GM23248 (cell line): Measurements from ENCODE around the gene TLE1. TPM values are rescaled to one million over a fixed set of nuclear protein-coding genes. Genes with fewer than 3 reads are reported as not detected.

Experiments
- DNase-seq: peaks from one replicate; pipeline ENCODE4 v3.0.0-alpha.2; 2015
- H2AFZ ChIP-seq: fragments of 200-600 bp; sonication (generic); 2 replicates; pipeline ENCODE4 v1.6.1; 2016; ENCODE audit warnings: antibody characterized with exemption
- H3F3A ChIP-seq: fragments of 200-600 bp; sonication (generic); 2 replicates; pipeline ENCODE4 v1.6.1; 2016; ENCODE audit warnings: mild to moderate bottlenecking, antibody characterized with exemption, mixed run types; ENCODE audit not compliant: insufficient read depth
- H3K27ac ChIP-seq: fragments of 200-600 bp; sonication (generic); 2 replicates; pipeline ENCODE4 v1.5.1; 2016; ENCODE audit warnings: mild to moderate bottlenecking
- H3K27me3 ChIP-seq: fragments of 200-600 bp; sonication (generic); replicated peaks from 2 replicates; pipeline ENCODE4 v1.6.1; 2016; ENCODE audit warnings: mild to moderate bottlenecking; ENCODE audit not compliant: insufficient read depth
- H3K36me3 ChIP-seq: fragments of 200-600 bp; sonication (generic); 2 replicates; pipeline ENCODE4 v1.6.1; 2016; ENCODE audit warnings: low read depth, mild to moderate bottlenecking
- H3K4me1 ChIP-seq: fragments of 200-600 bp; sonication (generic); 2 replicates; pipeline ENCODE4 v1.6.1; 2016; ENCODE audit warnings: mild to moderate bottlenecking; ENCODE audit not compliant: insufficient read depth
- H3K4me2 ChIP-seq: fragments of 200-600 bp; sonication (generic); one replicate; pipeline ENCODE4 v1.6.1; 2016; ENCODE audit warnings: mild to moderate bottlenecking; ENCODE audit not compliant: unreplicated experiment
- H3K4me3 ChIP-seq: fragments of 200-600 bp; sonication (generic); 2 replicates; pipeline ENCODE4 v1.5.1; 2016; ENCODE audit warnings: mild to moderate bottlenecking
- H3K79me2 ChIP-seq: fragments of 200-600 bp; sonication (generic); 2 replicates; pipeline ENCODE4 v1.6.1; 2016; ENCODE audit warnings: mild to moderate bottlenecking; ENCODE audit not compliant: insufficient read depth
- H3K9ac ChIP-seq: fragments of 200-600 bp; sonication (generic); 2 replicates; pipeline ENCODE4 v1.6.1; 2016; ENCODE audit warnings: mild to moderate bottlenecking
- H3K9me2 ChIP-seq: fragments of 200-600 bp; sonication (generic); 2 replicates; pipeline ENCODE4 v1.6.1; 2016; ENCODE audit warnings: mixed run types, mild to moderate bottlenecking, moderate library complexity; ENCODE audit not compliant: insufficient read depth
- H3K9me3 ChIP-seq: fragments of 200-600 bp; sonication (generic); one replicate; pipeline ENCODE4 v1.6.1; 2017; ENCODE audit warnings: low read depth
- H4K20me1 ChIP-seq: fragments of 200-600 bp; sonication (generic); 2 replicates; pipeline ENCODE4 v1.6.0; 2016; ENCODE audit not compliant: insufficient read depth
- EZH2 ChIP-seq: fragments of 200-600 bp; sonication (generic); IDR thresholded peaks from 2 replicates; pipeline ENCODE4 v1.6.1; 2018; ENCODE audit warnings: antibody characterized with exemption, mild to moderate bottlenecking; ENCODE audit not compliant: insufficient read depth, poor library complexity, severe bottlenecking
- EZH2phosphoT487 ChIP-seq: fragments of 200-600 bp; sonication (generic); IDR thresholded peaks from 2 replicates; pipeline ENCODE4 v1.6.1; 2018; ENCODE audit warnings: antibody characterized with exemption, moderate library complexity, mild to moderate bottlenecking, low read depth; ENCODE audit not compliant: insufficient read depth
- WGBS, 2 experiments: methylation state at CpG; one replicate each; pipeline ENCODE4 v1.1.6; 2015 to 2017; ENCODE audit warnings: low lambda C conversion rate in 2 of 2, low coverage in 1 of 2; ENCODE audit errors: missing lambda C conversion rate in 2 of 2; 5-methylcytosine and 5-hydroxymethylcytosine counted together
- in situ Hi-C: fragments of 300-500 bp; cut with MboI; formaldehyde crosslinking; loops from 2 replicates; pipeline ENCODE4 v1.15.0; 2020
- polyA plus RNA-seq: library from polyadenylated mRNA; unstranded; fragments of >200 nt; fragmentation: Nextera tagmentation; extraction: Ambion mirVana; gene quantifications from 2 replicates; pipeline ENCODE4 v1.2.1, GENCODE V29; 2016
- total RNA-seq: library from RNA; depleted of rRNA; stranded (reverse); fragments of >200 nt; shearing (Covaris generic); gene quantifications from 2 replicates; pipeline ENCODE4 v1.2.3, GENCODE V29; 2014

The TLE1 gene
- total and polyA plus RNA-seq, 2 experiments from 2014 or later = 6.4 to 14.4 TPM

GRCh38 chr9:81592887-81593266, 96.5 kb downstream of the TLE1 start:
- Histone ChIP-seq H2AFZ (no peak overlapping the region), H3K4me1 (peaks cover 7% of the 10 kb centered on the region), H3F3A (no peaks in the 10 kb centered on the region), H3K79me2 (no peaks in the 10 kb centered on the region), H3K9me3 (no peaks in the 10 kb centered on the region), H3K27me3 (no peaks in the 10 kb centered on the region), H3K27ac (no peak overlapping the region), H3K9ac (no peak overlapping the region), H3K4me3 (no peak overlapping the region), H3K36me3 (no peaks in the 10 kb centered on the region), H4K20me1 (no peaks in the 10 kb centered on the region), H3K4me2 (no peak overlapping the region), H3K9me2 (no peaks in the 10 kb centered on the region)
- in situ Hi-C loops = no loop called here
- TF ChIP-seq EZH2 (no peak), EZH2phosphoT487 (no peak)
- no peak for DNase-seq
- WGBS, 2 experiments = 90 to 93% methylated on average over 15 of the region's 15 CpGs

DNA sequence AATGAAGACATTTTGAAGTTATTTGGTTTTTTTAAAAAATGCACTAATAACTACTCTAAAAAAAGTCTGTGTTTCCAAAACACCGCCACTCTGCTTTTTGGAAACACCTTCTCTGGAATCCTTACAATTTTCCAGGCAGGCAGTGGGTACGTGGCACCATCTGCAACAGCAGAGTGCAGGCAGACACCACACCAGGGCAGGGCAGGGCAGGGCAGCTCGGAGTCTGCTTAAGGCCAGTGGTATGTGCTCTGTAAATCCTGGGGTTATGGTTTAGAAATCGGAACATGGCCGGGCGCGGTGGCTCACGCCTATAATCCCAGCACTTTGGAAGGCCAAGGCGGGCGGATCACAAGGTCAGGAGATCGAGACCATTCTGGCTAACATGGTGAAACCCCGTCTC, 97.6 kb downstream of the TLE1 start:
- Histone ChIP-seq H4K20me1 (no peaks in the 10 kb centered on the region), H3K36me3 (no peaks in the 10 kb centered on the region), H3K79me2 (no peaks in the 10 kb centered on the region), H3K9me3 (no peaks in the 10 kb centered on the region), H2AFZ (no peak overlapping the region), H3K9ac (no peak overlapping the region), H3F3A (no peaks in the 10 kb centered on the region), H3K4me1 (peaks cover 8% of the 10 kb centered on the region), H3K27ac (no peak overlapping the region), H3K27me3 (no peaks in the 10 kb centered on the region), H3K9me2 (no peaks in the 10 kb centered on the region), H3K4me3 (no peak overlapping the region), H3K4me2 (no peak overlapping the region)
- 88 to 89% methylated on average over 9 to 12 of the region's 12 CpGs for WGBS, 2 experiments
- DNase-seq = no peak
- in situ Hi-C loops = no loop called here
- TF ChIP-seq EZH2 = no peak
- no peak for TF ChIP-seq EZH2phosphoT487

DNA sequence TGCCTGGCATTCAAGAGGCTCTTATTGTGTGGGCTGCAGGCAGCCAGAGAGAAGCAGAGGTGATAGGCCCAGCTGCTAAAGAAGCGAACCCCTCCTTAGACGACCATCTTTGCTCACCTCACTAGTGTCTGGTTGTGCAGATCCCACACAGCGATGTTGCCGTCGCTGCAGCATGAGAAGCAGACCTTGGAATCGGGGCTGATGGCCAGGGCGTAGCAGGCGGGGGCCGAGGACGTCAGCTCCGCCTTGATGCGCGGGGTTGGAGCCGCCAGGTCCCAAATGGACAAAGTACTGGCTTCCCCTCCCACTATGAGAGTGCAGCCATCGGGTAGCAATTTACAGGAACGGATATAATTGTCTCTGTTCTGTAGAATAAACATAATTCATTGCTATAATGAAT, 98.7 kb downstream of the TLE1 start:
- Histone ChIP-seq H3K9me2 (no peaks in the 10 kb centered on the region), H3K9ac (no peak overlapping the region), H2AFZ (no peak overlapping the region), H3K36me3 (no peaks in the 10 kb centered on the region), H3K4me2 (no peak overlapping the region), H3K27me3 (no peaks in the 10 kb centered on the region), H3K79me2 (no peaks in the 10 kb centered on the region), H4K20me1 (no peaks in the 10 kb centered on the region), H3K9me3 (no peaks in the 10 kb centered on the region), H3K27ac (no peak overlapping the region), H3K4me3 (no peak overlapping the region), H3K4me1 (peaks cover 8% of the 10 kb centered on the region), H3F3A (no peaks in the 10 kb centered on the region)
- no peak for DNase-seq
- TF ChIP-seq EZH2phosphoT487 = no peak
- no peak for TF ChIP-seq EZH2
- in situ Hi-C loops = no loop called here
- WGBS, 2 experiments = 94 to 95% methylated on average over 15 to 16 of the region's 16 CpGs

- H2AFZ ChIP-seq = no peak overlapping the region
- no peaks in the 10 kb centered on the region for H3K9me3 ChIP-seq
- H3F3A ChIP-seq = no peaks in the 10 kb centered on the region
- WGBS, 2 experiments = 92 to 95% methylated on average over 9 of the region's 9 CpGs
- H3K27ac ChIP-seq = no peak overlapping the region
- no peak for TF ChIP-seq EZH2
- TF ChIP-seq EZH2phosphoT487 = no peak
- no peaks in the 10 kb centered on the region for H3K79me2 ChIP-seq
- no peaks in the 10 kb centered on the region for H3K36me3 ChIP-seq
- no peaks in the 10 kb centered on the region for H3K27me3 ChIP-seq
- in situ Hi-C loops = no loop called here
- H3K9me2 ChIP-seq = no peaks in the 10 kb centered on the region
- H3K4me2 ChIP-seq = no peak overlapping the region
- H3K4me3 ChIP-seq = no peak overlapping the region
- DNase-seq = no peak
- no peaks in the 10 kb centered on the region for H4K20me1 ChIP-seq
- no peak overlapping the region for H3K9ac ChIP-seq
- peaks cover 8% of the 10 kb centered on the region for H3K4me1 ChIP-seq
These were observed 99.5 kb downstream of the TLE1 start for GRCh38 chr9:81589819-81590218.

DNA sequence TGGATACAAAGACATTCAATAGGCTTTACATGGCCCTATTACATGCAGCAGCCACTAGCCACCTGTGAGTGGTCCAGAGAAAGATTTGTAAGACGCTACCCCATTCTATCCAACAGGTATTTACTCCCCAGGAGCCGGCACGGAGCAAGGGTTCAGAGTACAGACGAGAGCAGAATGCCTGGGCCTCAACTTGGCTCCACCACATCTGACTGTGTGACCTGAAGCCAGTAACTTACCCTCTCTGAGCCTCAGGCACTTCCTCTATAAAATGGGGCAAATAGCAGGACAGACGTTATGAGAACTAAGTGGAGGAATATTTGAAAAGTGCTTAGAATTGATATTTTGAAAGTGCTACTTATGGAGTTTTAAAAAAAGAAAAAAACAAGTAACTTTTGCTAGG, 100.0 kb downstream of the TLE1 start:
- Histone ChIP-seq H3K9ac (no peak overlapping the region), H3K4me3 (no peak overlapping the region), H3K27me3 (no peaks in the 10 kb centered on the region), H3K27ac (no peak overlapping the region), H2AFZ (no peak overlapping the region), H3K4me1 (peaks cover 8% of the 10 kb centered on the region), H3K36me3 (no peaks in the 10 kb centered on the region), H3K79me2 (no peaks in the 10 kb centered on the region), H4K20me1 (no peaks in the 10 kb centered on the region), H3K9me2 (no peaks in the 10 kb centered on the region), H3K9me3 (no peaks in the 10 kb centered on the region), H3K4me2 (no peak overlapping the region), H3F3A (no peaks in the 10 kb centered on the region)
- 87 to 90% methylated on average over 5 of the region's 5 CpGs for WGBS, 2 experiments
- no peak for TF ChIP-seq EZH2
- TF ChIP-seq EZH2phosphoT487 = no peak
- in situ Hi-C loops = no loop called here
- no peak for DNase-seq
